GM21528 (cell line): Measurements from ENCODE around the gene ANAPC16.

Source experiments
- ATAC-seq: cut with Tn5 transposase; IDR thresholded peaks from one replicate; pipeline ENCODE4 v1.9.1; 2021; ENCODE audit warnings: mild to moderate bottlenecking, moderate library complexity; ENCODE audit not compliant: unreplicated experiment, low FRiP score

Gene ANAPC16

DNA sequence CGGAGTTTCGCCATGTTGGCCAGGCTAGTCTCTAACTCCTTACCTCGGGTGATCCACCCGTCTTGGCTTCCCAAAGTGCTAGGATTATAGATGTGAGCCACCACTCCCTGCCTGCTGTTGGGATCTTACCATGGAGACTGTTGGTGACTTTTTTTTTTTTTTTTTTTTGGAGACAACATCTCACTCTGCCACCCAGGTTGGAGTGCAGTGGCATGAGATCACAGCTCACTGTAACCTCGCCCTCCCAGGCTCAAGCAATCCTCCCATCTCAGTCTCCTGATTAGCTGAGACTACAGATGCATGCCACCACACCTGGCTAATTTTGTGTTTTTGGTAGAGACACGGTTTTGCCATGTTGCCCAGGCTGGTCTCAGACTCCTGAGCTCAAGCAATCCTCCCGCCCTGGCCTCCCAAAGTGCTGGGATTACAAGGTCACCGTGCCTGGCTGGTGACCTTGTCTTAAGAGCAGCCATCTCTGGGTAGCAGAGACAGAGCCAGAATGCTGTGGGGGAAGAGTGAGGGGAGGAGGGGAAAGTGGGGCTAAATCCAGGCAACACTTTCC, 26.0 kb downstream of the ANAPC16 start:
- no peak for ATAC-seq

DNA sequence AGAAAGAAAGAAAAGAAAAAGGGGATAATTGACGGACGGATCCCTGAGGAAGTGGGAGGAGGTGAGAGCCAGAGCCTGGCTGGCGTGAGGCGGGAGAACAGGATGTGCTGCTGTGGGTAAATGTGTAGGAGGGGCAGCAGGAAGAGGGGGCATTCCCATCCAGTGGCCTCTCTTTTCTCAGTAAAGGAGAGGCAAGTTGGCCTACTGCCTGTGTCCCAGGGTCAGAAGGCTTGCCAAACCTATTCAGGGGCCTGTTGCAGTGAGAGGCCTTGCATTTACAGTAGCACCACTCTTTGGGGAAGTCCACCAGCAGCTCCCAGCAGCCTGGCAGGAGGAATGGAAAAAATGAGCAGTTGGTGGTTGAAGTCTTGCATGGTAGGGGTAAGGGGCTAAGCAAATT, 26.9 kb downstream of the ANAPC16 start:
- no peak for ATAC-seq

DNA sequence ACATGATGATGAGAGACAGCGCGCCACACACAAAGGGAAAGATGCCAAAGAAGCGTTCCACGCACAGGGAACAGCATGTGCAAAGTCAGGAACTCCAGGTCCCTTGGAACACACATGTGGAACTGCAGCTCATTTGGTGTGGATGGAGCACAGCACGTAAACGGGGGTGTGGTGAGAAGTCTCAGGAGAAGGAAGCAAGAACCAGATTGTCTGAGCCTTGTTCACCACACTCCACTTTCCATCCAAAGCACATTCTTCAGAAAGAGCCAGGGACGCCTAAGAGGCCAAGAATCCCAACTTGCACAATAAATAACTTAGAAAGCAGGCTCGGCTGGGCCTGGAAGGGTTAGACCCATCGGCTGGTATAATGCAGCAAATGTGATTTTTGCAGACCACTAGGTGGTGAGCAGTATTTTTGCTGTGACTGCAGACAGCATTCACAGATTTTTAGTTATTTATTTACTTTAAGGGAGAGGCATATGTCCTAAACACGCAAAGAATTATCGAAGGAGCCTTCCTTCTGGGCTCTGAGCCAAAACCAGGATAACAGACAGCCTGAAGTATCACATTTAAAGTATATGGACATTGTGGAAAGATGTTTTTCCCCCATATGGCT, 28.1 kb downstream of the ANAPC16 start:
- ATAC-seq: no peak

DNA sequence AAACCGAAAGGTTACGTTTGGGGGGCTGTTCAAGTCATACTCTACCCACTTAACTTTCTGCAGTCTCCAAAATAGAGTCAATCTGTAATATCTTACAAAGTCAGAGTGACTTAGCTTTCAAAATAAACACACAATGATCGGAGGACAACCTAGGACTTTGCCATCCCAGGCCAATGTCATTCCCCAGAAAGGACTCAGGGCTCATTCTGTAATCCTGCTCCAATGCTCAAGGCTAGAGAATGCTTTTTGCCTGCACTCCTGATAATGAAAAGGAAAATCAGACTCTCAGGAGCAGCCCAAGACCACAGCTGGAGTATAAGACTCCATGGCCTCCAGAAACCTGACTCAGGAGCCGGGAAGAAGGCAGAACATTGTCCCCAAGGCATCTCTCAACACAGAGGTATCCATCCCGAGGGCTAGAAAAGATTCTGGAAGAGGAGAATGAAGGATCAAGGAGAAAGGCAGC, 28.8 kb downstream of the ANAPC16 start:
- ATAC-seq: no peak

DNA sequence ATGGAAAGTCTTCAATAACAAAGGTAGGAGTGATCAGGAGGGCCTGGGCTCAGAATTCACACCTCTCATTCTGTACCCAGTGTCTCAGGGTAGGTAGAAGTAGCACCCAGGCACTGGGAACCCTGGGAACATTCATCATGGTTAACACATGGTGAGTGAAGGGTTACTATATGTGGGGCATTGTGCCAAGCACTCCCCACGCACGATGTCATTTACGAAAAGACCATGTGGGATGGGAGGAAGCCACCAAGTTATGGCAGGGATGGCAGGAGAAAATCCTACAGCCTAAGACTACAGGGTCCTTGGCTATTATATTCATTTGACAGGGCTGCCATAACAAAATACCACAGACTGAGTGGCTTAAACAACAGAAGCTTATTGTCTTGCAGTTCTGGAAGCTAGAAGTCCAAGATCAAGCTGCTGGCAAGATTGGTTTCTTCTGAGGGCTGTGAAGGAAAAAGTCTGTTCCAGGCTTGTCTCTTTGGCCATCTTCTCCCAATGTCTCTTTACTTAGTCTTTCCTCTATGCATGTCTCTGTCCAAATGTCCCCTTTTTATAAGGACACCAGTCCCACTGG, 30.2 kb downstream of the ANAPC16 start:
- no peak for ATAC-seq

DNA sequence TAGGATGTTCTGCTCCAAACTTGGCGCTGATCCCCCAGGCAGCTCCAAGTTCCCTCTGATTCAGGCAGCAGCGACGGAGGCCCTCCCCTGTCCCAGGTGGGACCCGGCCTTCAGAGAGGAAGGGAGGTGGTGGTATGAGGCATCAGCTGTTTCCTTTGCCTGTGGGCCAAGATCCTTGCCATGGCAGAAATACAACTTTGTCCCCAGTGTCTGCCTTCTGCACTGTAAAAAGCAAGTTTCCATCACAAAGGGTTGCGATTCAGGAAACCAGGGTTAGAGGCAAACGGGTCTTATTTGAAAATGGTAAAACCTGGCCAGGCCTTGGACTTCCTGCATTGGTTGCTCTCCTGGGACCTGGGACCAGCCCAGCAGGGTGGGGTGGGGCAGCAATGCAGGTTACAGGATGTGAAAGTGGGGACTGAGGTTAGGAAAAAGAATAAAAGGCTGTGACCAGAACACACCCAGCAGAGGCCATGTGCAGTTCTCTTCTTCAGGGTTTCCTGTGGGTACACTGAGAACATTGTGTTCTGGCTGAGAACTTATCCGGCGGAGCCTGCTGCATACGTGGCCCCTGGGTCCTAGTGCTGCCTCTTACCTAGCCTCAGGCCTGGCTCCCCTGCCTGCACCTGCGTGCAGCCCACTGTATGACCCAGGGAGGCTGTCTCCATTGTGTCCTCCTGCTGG, 32.8 kb downstream of the ANAPC16 start:
- ATAC-seq: peak; percentile 77

DNA sequence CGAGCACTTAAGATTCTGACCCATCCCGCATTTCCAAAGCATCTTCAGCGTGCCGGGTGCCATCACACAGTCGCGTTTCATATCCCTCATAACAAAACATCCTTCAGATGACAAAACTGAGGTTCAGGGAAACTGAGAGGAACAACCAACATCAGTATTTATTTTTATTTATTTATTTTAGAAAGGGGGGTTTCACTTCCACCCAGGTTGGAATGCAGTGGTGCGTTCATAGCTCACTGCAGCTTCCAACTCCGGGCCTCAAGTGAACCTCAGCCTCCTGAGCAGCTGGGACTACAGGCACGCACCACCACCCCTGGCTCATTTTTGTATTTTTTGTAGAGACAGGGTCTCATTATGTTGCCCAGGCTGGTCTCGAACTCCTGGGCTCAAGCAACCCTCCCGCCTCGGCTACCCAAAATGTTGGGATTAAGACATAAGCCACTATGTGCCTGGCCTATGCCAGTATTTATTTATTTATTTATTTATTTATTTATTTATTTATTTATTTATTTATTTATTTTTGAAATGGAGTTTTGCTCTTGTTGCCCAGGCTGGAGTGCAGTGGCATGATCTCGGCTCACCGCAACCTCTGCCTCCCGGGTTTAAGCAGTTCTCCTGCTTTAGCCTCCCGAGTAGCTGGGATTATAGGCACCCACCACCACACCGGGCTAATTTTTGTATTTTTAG, 33.5 kb downstream of the ANAPC16 start:
- peak; percentile 8 for ATAC-seq

DNA sequence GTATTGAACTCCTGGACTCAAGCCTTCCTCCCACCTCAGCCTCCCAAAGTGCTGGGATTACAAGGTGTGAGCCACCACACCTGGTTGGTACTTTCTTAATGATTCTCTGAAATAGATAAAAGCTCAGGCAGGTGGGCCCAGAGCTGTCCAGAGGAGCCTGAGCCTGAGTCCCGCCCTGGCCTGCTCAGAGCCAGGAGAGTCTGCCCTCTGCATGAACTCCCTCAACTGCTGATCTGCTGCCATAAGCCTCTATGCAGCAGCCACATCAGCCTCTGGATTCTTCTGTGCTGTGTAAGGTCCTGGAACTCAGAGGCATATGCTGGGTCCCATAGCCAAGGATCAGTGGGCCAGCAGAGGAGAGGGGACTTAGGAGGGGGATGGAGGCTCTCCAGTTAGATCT, 34.9 kb downstream of the ANAPC16 start:
- ATAC-seq: no peak

DNA sequence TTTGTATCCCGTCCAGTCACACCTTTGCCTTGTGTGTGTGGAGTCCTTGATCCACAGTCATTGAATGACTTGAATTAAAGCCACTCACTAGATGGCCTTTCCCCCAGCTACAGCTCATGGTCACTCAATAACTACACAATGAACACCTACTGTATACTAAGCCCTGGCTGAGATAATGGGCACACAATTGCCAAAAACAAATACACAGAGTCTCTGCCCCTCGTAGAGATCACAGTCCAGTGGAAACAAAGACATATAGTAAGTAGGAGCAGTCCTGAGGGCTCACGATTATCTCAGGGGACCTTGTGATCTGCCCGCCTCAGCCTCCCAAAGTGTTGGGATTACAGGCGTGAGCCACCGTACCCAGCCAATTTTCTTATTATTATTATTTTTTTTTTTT, 35.8 kb downstream of the ANAPC16 start:
- ATAC-seq: no peak

DNA sequence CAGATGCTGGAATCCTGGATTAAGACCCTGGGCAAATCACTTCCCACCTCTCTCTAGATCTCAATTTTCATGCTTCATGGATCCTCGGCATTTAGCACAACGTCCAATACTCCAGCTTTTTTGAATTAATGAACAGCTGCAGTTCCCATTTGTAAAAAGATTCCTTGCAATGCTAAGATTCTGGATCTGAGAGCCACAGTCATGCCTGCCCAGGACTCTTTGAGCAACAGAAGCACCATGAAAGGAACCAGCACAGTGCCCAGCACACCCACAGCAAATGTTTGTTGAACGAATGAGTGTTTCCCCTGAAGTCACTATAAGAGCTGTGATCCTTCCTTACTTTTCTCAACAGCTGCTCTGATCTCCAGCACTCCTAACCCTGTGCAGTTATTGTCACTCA, 37.2 kb downstream of the ANAPC16 start:
- ATAC-seq: no peak

DNA sequence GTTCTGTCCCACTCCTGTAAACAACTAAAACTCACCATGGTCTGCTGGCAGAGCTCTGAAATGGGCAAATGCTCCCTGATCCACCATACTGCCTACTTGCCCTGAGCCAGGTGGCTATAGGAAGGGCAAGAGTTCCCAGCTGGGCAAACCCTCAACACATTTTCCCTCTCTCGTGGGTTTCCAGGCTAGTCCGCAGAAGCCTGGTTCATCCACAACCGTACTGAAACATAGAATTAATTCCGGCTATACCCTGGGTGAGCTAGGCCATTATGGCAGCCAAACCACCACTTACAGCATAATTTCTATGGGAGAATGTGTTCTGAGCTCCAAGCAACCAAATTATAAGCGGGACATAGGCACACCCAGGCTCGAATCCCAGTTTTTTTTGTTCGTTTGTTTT, 37.8 kb downstream of the ANAPC16 start:
- no peak for ATAC-seq

DNA sequence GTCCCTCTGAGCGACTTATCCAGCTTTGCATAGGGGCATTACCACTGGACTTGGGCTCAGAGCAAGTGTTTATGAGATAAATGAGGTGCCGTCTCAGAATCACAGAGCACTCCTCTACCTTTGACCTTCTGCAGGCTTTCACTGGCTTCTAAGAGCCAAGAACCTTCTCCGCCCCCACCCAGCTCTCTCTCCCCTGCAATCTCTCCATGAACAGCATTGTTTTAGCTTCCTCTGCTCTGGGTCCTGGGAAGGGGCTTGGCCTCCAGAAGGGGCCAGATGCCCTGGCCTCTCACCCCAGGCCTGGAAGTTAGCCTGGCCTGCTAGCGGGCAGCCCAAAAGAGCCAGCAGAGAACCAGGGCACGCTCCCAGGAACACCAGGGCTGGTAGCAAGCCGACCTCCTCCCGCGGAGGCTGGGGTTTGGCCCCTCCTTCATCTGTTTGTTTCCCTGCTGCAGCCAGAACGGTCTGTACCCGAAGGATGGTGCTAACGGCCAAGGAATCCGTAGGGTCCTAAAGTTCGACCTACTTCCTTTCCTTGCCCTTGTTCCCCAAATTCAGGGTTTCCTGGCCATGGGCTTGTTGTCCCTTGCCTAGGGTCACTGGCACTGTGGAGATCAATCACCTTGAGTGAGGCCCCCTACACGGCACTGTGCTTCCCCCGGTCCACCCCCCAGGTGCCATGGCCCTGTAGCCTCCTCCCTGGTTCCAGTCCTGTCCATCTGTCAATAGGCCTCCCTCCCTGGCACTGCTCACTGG, 39.2 kb downstream of the ANAPC16 start:
- no peak for ATAC-seq

DNA sequence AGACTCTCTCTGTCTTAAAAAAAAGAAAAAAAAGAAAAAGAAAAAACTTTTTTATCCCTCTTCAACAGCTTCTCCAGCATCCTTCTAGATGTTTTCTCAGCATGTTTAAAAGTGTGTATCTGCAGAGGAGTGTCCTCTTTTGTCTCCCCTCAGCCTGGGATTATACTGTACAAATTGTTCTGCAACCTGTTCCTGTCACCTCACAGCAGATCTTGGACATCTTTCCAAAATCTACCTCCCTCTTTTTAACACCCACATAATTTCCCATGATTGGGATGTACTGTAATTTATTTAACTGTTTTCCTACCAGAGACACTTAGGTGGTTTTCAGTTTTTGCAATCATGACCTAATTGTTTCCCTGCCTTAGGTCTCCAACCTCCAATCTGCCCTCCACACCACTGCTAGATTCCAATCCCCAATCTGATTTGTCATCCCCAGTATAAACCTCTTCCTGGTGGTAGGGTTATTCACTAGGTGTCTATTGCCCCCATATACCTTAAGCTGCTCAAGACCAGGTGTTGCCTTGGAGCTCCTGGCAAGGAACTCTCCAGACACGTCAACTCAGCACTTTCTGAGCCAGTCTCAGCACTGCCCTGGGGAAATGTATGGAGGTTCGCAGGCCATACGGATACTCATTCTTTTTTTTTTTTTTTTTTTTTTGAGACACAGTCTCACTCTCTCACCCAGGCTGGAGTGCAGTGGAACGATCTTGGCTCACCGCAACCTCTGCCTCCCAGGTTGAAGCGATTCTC, 40.3 kb downstream of the ANAPC16 start:
- no peak for ATAC-seq

DNA sequence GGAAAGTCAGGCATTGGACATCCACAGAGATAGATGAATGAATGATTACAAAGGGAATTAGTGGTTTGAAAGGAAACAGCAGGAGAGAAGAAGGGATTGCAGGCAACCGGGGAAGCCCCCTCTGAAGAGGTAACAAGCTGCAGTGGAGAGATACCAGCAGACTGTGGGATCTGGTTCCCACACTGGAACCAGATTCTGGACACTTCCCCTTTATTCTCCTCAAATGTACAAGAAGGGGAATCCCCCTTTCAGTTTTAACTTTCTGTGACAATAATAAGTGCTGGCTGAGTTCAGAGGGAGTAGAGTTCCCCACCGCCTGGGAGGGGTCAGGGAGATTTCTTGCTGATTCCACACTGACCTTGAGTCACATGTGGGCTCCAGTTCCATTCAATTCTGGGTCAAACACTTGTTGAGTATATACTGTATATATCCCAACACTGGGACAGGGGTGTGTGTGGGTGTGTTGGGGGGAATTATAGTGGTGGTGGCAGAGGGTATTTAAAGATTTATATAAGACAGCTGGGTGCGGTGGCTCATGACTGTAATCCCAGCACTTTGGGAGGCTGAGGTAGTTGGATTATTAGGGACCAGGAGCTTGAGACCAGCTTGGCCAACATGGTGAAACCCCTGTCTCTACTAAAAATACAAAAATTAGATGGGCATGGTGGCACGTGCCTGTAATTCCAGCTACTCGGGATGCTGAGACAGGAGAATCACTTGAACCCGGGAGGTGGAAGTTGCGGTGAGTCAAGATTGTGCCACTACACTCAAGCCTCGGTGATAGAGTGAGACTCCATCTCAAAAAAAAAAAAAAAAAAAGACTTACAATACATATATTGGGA, 41.5 kb downstream of the ANAPC16 start:
- no peak for ATAC-seq

DNA sequence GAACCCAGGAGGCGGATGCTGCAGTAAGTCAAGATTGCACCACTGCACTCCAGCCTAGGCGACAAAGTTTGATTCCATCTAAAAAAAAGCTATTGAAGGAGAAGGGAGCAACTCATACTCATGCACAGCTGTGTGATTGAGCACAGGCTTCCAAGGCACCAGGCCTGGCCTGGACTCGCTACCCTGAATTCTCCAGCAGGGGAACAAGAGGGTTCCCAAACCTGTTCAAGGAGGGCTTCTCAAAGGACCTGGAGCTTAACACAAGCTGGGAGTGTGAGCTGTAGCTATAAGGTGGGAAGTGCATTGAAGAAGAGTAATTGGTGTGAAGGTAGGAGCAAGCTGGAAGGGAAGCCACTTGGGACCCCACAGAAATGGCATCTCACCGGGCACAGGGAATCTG, 42.8 kb downstream of the ANAPC16 start:
- ATAC-seq: no peak

DNA sequence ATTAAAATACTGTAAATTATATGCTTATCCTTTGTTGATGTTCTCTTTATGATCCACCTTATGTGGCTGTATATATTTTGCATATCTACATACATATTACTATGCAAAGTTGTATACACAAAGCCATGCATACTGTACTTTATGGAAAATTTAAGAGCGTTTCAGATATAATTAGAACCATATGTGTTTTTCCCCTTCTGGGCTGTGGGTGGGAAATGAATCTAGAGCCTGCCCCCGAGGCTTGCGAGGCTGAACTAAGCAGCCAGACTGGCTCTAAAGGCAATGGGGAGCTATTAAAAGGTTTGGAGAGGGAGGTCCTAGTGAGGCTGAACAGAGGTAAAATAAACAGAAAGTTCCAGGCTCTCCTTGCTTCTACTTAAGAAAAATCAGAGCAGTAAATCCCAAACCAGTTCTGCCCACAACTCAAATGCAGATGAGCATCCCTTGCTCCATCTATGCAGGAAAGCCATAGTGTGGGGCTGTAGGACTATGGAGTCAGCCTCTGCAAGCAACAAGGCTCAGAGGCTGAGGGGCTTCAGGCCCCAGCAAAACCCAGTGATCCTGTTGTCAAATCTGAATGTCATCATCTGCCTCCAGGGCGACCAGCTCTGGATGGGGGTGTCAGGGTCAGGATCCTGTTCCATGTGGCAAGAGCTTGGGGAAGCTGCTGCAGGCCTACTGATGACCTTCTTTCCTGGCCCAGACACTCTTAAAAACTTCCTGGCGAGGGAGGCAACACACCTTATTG, 43.9 kb downstream of the ANAPC16 start:
- ATAC-seq: no peak

DNA sequence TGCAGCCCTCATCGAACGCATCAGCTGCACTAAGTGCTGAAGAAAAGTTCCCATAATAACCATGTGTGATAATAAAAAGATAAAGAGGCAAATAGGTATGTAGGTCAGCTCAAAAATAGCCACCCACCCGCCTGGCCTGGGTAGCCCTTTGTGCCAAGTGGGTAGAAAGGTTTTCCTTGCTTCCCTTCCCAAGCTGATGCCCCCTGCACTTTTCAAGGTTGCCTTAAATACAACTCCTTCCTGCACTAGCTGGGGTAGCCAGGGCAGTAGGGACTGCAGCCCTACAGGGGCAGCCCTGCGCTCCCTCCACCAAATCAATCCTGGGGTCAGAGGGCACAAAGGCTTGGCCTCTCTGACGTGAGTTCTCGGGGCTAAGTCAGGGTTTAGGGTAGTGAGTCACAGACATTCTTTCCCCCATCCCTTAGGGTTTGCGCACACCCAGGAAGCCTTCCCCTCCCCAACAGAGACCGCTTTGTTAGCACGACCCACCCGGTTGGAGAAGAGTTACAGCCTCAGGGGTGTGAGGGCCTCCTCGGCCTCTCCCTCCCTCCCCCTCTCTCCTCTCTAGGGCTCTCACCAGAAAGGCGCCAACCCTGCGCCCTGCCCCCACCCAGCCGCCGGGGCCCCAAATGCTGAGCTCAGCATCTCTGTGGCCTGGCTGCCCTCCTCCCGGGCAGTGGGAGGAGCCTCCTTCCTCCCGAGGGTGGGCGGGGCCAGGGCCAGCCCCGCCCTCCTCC, 44.6 kb downstream of the ANAPC16 start:
- peak; percentile 66 for ATAC-seq
